Activated naive CD8-positive, alpha-beta T cell treated with anti-CD3 and anti-CD28 coated beads for 36 hours (primary cell): Measurements from ENCODE around the gene KIR3DL3. TPM values are rescaled to one million over a fixed set of nuclear protein-coding genes. Genes with fewer than 3 reads are reported as not detected.
A peak's percentile ranks its signal among the peaks of the same experiment; 100 is the strongest.
"Not testable (repeated sequence)": the region's sequence is repeated elsewhere in the genome, so short reads cannot be mapped to it uniquely, and the experiment has no call there.

Experiments
- DNase-seq: peaks from one replicate; pipeline ENCODE4 v3.0.0; 2021
- H3K27ac Mint-ChIP-seq: one replicate; pipeline ENCODE4 v1.8.0; 2022; ENCODE audit warnings: mild to moderate bottlenecking, moderate library complexity, mixed read lengths
- H3K27me3 Mint-ChIP-seq: one replicate; pipeline ENCODE4 v1.8.0; 2022; ENCODE audit warnings: mild to moderate bottlenecking, mixed read lengths
- H3K36me3 Mint-ChIP-seq: one replicate; pipeline ENCODE4 v1.8.0; 2021; ENCODE audit warnings: mild to moderate bottlenecking, mixed read lengths
- H3K4me1 Mint-ChIP-seq: one replicate; pipeline ENCODE4 v1.8.0; 2021; ENCODE audit warnings: mixed read lengths
- H3K4me3 Mint-ChIP-seq: one replicate; pipeline ENCODE4 v1.8.0; 2022; ENCODE audit warnings: mild to moderate bottlenecking, moderate library complexity, mixed read lengths
- H3K9me3 Mint-ChIP-seq: one replicate; pipeline ENCODE4 v1.8.0; 2022; ENCODE audit warnings: mixed read lengths
- total RNA-seq, 2 experiments: library from RNA; stranded (reverse); gene quantifications; one replicate each; pipeline ENCODE4 v1.2.3, GENCODE V29; 2021

Gene KIR3DL3
- not detected for total RNA-seq

DNA sequence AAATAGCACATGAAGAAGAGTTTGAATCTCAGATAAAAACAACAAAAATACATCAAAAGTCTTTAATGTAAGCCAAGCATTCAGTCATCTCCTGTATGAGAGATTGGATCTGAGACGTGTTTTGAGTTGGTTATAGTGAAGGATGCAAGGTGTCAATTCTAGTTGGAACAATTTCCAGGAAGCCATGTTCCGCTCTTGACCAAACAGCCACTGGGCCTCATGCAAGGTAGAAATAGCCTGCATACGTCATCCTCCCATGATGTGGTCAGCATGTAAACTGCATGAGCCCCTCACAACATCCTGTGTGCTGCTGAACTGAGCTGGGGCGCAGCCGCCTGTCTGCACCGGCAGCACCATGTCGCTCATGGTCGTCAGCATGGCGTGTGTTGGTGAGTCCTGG, at the start of gene KIR3DL3:
Gene KIR3DL3 (plus strand): TSS at position 301 of the 400 bp plus-strand sequence. CDS start 55 bp downstream, at position 356.
- no peaks in the 10 kb centered on the region for H3K36me3 Mint-ChIP-seq
- no peaks in the 10 kb centered on the region for H3K27me3 Mint-ChIP-seq
- H3K27ac Mint-ChIP-seq, result no peak within 1 kb of the TSS
- DNase-seq, result no peak
- H3K4me3 Mint-ChIP-seq, result no peak within 1 kb of the TSS
- H3K4me1 Mint-ChIP-seq, result no peaks in the 10 kb centered on the region
- peaks cover 21% of the 10 kb centered on the region for H3K9me3 Mint-ChIP-seq

DNA sequence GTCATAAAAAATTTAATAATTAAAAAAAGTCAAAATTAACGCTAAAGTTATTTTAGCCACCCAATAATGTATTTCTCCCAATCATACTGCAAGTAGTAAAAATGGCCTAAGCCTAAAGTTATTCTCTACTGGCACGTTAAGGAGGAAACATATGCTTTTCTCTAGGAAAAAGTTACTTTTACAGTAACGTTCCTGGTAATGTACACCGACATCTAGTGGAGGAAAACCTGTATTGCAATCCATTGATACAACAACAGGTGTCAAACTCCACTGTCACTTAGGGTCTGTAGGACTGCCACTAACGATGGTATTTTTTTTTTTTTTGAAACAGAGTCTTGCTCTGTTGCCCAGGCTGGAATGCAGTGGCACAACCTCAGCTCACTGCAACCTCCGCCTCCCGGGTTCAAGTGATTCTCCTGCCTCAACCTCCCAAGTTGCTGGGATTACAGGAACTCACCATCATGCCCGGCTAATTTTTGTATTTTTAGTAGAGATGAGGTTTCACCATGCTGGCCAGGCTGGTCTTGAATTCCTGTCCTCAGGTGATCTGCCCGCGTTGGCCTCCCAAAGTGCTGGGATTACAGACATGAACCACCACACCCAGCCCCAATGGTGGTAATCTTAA, 47.9 kb upstream of the KIR3DL3 start:
- not testable (repeated sequence) for H3K27ac Mint-ChIP-seq, H3K36me3 Mint-ChIP-seq, H3K9me3 Mint-ChIP-seq, H3K4me1 Mint-ChIP-seq, DNase-seq, H3K4me3 Mint-ChIP-seq
- H3K27me3 Mint-ChIP-seq, result peaks cover 15% of the 10 kb centered on the region

GRCh38 chr19:54677217-54677616, 47.0 kb upstream of the KIR3DL3 start:
- Mint-ChIP-seq H3K4me1 (no peaks in the 10 kb centered on the region), H3K27me3 (peaks cover 11% of the 10 kb centered on the region), H3K36me3 (no peaks in the 10 kb centered on the region), H3K4me3 (no peak overlapping the region), H3K27ac (no peak overlapping the region), H3K9me3 (no peaks in the 10 kb centered on the region)
- no peak for DNase-seq

DNA sequence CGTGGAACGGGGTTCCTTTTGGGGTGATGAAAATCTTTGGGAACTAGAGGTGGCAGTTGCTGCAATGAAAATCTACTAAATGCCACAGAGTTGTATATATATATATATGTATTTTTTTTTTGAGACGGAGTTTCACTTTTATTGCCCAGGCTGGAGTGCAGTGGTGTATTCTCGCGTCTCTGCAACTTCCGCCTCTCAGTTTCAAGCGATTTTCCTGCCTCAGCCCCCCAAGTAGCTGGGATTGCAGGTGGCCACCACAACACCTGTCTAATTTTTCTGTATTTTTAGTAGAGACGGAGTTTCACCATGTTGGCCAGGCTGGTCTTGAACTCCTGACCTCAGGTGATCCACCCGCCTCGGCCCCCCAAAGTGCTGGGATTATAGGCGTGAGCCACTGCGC, 42.6 kb upstream of the KIR3DL3 start:
- H3K4me3 Mint-ChIP-seq, H3K4me1 Mint-ChIP-seq, H3K9me3 Mint-ChIP-seq, H3K36me3 Mint-ChIP-seq, H3K27ac Mint-ChIP-seq, DNase-seq: not testable (repeated sequence)
- H3K27me3 Mint-ChIP-seq, result peaks cover 28% of the 10 kb centered on the region

DNA sequence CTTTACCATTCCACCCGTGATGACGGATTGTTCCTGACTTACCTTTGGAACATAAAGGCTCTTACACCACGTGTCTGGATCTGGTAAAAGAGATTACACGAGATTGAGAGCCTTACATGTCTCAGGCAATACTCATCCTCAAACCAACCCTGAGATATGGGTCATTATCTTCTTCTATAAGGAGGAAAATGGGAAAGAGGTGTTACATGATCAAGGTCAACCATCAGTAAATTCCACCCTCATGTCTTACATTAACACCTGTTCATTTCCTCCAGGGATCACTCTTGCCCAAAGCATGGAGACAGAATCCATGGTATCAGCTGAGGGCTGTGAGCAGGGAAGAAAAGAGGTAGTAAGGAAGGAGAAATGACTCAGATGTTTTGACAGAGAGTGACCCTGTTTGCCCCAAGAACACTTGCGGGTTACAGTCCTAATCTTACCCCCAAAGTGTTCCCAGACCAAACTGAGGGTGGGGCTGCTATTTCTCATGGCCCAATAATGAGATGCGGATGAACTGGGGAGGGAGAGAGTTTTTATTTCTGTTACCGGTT, 41.9 kb upstream of the KIR3DL3 start:
- no peak overlapping the region for H3K27ac Mint-ChIP-seq
- H3K36me3 Mint-ChIP-seq, result no peaks in the 10 kb centered on the region
- DNase-seq, result no peak
- H3K4me1 Mint-ChIP-seq, result no peaks in the 10 kb centered on the region
- no peaks in the 10 kb centered on the region for H3K9me3 Mint-ChIP-seq
- peaks cover 29% of the 10 kb centered on the region for H3K27me3 Mint-ChIP-seq
- no peak overlapping the region for H3K4me3 Mint-ChIP-seq

GRCh38 chr19:54684527-54684926, 39.7 kb upstream of the KIR3DL3 start:
- H3K36me3 Mint-ChIP-seq, result no peaks in the 10 kb centered on the region
- no peak overlapping the region for H3K4me3 Mint-ChIP-seq
- no peak for DNase-seq
- H3K27ac Mint-ChIP-seq, result no peak overlapping the region
- peaks cover 36% of the 10 kb centered on the region for H3K27me3 Mint-ChIP-seq
- no peaks in the 10 kb centered on the region for H3K9me3 Mint-ChIP-seq
- no peaks in the 10 kb centered on the region for H3K4me1 Mint-ChIP-seq

- peaks cover 39% of the 10 kb centered on the region for H3K27me3 Mint-ChIP-seq
- no peak overlapping the region for H3K27ac Mint-ChIP-seq
- H3K9me3 Mint-ChIP-seq, result peaks cover 1% of the 10 kb centered on the region
- H3K4me1 Mint-ChIP-seq, result no peaks in the 10 kb centered on the region
- DNase-seq, result no peak
- H3K36me3 Mint-ChIP-seq, result no peaks in the 10 kb centered on the region
- H3K4me3 Mint-ChIP-seq, result no peak overlapping the region
Measured at GRCh38 chr19:54691582-54692297, 32.5 kb upstream of the KIR3DL3 start.

DNA sequence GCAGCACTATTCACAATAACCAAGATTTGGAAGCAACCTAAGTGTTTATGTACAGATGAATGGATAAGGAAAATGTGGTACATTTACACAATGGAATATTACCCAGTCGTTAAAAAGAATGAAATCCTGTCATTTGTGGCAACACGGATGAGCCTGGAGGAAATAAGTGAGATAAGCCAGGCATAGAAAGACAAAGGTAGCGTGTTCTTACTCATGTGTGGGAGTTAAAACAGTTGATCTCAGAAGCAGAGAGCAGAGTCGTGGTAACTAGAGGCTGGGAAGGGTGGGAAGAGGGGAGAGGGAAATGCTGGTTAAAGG, 32.0 kb upstream of the KIR3DL3 start:
- Mint-ChIP-seq H3K27ac (no peak overlapping the region), H3K27me3 (peaks cover 39% of the 10 kb centered on the region), H3K4me3 (no peak overlapping the region), H3K4me1 (no peaks in the 10 kb centered on the region), H3K9me3 (peaks cover 1% of the 10 kb centered on the region), H3K36me3 (no peaks in the 10 kb centered on the region)
- DNase-seq, result no peak

- H3K4me3 Mint-ChIP-seq, result no peak overlapping the region
- no peaks in the 10 kb centered on the region for H3K36me3 Mint-ChIP-seq
- no peak for DNase-seq
- peaks cover 40% of the 10 kb centered on the region for H3K27me3 Mint-ChIP-seq
- H3K9me3 Mint-ChIP-seq, result peaks cover 1% of the 10 kb centered on the region
- no peak overlapping the region for H3K27ac Mint-ChIP-seq
- H3K4me1 Mint-ChIP-seq, result no peaks in the 10 kb centered on the region
Measured at GRCh38 chr19:54694648-54695047, 29.6 kb upstream of the KIR3DL3 start.

GRCh38 chr19:54696117-54696548, 28.1 kb upstream of the KIR3DL3 start:
- H3K9me3 Mint-ChIP-seq, result peaks cover 1% of the 10 kb centered on the region
- no peak for DNase-seq
- peaks cover 35% of the 10 kb centered on the region for H3K27me3 Mint-ChIP-seq
- H3K27ac Mint-ChIP-seq, result no peak overlapping the region
- no peaks in the 10 kb centered on the region for H3K36me3 Mint-ChIP-seq
- no peaks in the 10 kb centered on the region for H3K4me1 Mint-ChIP-seq
- no peak overlapping the region for H3K4me3 Mint-ChIP-seq

DNA sequence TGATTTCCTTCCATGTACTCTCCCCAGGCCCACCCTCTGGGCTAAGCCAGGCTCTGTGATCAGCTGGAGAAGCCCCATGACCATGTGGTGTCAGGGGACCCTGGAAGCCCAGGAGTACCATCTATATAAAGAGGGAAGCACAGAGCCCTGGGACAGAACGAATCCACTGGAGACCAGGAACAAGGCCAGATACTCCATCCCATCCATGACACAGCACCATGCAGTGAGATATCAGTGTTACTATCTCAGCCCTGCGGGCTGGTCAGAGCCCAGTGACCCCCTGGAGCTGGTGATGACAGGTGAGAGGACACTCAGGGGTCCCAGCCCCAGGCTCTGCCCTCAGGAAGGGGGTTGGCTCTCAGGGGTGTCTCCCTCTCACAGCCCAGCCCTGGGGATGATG, 27.5 kb upstream of the KIR3DL3 start:
- Mint-ChIP-seq H3K9me3 (peaks cover 1% of the 10 kb centered on the region), H3K27ac (no peak overlapping the region), H3K4me3 (no peak overlapping the region), H3K36me3 (no peaks in the 10 kb centered on the region), H3K27me3 (peaks cover 29% of the 10 kb centered on the region), H3K4me1 (no peaks in the 10 kb centered on the region)
- no peak for DNase-seq

DNA sequence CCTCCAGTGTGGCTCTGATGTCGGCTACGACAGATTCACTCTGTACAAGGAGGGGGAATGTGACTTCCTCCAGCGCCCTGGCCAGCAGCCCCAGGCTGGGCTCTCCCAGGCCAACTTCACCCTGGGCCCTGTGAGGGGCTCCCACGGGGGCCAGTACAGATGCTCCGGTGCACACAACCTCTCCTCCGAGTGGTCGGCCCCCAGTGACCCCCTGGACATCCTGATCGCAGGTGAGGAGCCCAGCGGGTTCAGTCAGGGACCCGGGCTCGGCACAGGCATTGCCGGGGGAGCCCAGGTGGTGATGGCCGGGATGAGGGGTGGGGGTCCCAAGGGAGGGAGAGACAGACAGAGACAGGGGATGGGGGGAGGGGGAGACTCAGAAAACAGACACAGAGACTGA, 26.5 kb upstream of the KIR3DL3 start:
- H3K27me3 Mint-ChIP-seq, result peaks cover 24% of the 10 kb centered on the region
- not testable (repeated sequence) for H3K4me3 Mint-ChIP-seq, H3K4me1 Mint-ChIP-seq, H3K27ac Mint-ChIP-seq, H3K36me3 Mint-ChIP-seq, DNase-seq, H3K9me3 Mint-ChIP-seq

DNA sequence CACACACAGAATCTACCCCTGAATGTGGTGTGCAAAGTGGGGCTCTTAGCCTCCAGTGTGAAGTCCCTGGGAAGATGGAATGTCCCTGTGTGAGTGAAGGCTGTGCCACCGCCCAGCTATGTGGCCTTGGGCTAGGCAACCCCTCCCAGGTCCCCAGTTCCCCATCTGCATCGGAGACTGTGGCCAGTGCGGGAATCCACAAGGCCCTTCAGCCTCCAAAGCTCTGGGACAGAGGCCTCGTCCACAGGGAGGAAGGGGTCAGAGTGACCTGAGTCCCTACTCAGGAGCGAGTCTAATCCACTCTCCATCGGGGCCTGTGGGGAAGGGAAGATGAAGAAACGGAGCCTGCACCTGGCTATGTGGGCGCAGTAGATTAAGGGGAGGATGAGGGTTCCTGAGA, 19.3 kb upstream of the KIR3DL3 start:
- Mint-ChIP-seq H3K4me3 (no peak overlapping the region), H3K4me1 (peaks cover 3% of the 10 kb centered on the region), H3K9me3 (no peaks in the 10 kb centered on the region), H3K36me3 (no peaks in the 10 kb centered on the region), H3K27me3 (peaks cover 13% of the 10 kb centered on the region), H3K27ac (no peak overlapping the region)
- DNase-seq, result no peak

GRCh38 chr19:54707962-54708361, 16.3 kb upstream of the KIR3DL3 start:
- H3K27me3 Mint-ChIP-seq, result peaks cover 15% of the 10 kb centered on the region
- H3K4me1 Mint-ChIP-seq, result peaks cover 3% of the 10 kb centered on the region
- no peak overlapping the region for H3K27ac Mint-ChIP-seq
- no peak overlapping the region for H3K4me3 Mint-ChIP-seq
- no peaks in the 10 kb centered on the region for H3K9me3 Mint-ChIP-seq
- DNase-seq, result peak; percentile 9
- H3K36me3 Mint-ChIP-seq, result no peaks in the 10 kb centered on the region

DNA sequence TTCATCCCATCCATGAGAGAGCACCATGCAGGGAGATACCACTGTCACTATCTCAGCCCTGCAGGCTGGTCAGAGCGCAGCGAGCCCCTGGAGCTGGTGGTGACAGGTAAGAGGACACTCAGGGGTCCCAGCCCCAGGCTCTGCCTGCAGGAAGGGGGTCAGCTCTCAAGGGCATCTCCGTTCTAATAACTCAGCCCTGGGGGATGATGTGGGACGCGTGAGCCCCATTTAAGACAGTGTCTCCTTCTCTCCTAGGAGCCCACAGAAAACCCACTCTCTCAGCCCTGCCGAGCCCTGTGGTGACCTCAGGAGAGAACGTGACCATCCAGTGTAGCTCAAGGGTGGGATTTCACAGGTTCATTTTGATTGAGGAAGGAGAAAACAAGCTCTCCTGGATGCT, 15.5 kb upstream of the KIR3DL3 start:
- DNase-seq, result no peak
- H3K27ac Mint-ChIP-seq, result no peak overlapping the region
- no peaks in the 10 kb centered on the region for H3K36me3 Mint-ChIP-seq
- peaks cover 22% of the 10 kb centered on the region for H3K27me3 Mint-ChIP-seq
- no peak overlapping the region for H3K4me3 Mint-ChIP-seq
- peaks cover 3% of the 10 kb centered on the region for H3K4me1 Mint-ChIP-seq
- H3K9me3 Mint-ChIP-seq, result no peaks in the 10 kb centered on the region
